Kasumi-1 (cell line): ENCODE measurements around the gene LAMB3.

Experiments
- DNase-seq, 2 experiments: peaks; one replicate each; lab custom pipeline; 2025; lab: John Stamatoyannopoulos, UW

LAMB3 gene

DNA sequence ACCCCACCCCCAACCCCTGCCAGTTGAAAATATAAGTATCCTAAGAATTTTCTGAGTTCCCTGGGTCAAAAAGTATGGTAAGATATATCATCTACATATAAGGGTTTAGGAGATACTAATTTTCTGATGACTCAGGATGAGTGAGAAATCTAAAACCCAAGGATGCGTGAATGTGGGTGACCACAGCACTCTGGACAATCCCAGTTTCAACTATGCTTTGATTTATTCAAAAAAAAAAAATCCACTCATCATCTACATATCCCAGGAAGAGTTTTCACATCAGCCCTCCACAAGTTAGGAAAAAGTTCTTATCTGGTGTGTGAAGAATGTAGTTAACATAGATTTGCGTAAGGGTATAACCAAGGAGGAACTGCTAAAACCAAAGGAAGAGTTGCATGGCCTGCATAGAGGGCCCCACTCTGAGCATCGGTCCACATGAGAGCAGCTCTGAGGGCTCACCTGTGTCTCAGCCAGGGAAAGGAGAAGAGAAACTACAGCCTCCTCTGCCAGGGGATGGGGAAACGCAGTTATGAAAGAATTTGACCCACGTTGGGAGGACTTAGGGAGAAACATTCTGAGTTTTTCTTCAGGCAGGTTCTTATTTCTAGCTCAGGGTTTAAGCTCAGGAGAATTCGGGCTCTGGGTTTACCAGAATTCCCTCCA is 18.8 kb downstream of the LAMB3 start:
- no peak for DNase-seq

DNA sequence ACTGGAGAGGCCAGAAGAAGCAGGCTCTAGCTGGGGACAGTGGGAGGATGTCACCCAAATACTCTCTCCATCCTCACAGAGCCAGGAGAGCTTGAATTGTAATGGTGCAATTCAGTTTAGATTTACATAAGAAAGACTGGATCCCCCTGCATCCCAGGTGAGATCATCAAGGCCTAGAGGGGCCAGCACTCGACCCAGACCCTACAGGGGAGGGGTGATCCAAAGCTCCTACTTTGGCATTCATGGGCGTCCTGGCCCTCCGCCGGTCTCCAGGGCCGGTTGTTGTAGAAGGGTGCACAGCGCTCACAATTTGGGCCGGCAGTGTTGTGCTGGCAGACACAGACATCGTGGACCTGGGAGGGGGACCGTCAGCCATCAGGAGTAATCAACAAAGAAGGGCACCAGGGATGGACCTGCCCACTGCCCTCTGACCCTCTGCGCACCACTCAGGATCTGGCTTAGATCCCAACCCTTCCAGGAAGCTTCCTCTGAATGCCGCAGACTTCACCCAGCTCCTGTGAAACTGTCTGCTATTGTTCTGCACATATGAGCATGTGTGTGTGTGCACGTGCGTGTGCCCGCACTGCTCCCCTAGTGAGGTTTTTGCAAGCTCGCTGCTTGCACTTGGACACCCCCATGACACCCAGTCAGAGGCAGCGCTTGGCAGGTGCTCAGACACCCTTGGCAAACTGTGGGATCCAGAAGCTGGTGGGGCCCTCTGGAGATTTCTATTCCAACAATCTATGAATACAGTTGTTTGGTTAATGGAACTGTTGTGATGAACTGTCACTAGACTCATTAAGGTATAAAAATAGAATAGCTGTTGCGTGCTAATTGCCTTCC is 21.6 kb downstream of the LAMB3 start:
- no peak for DNase-seq

DNA sequence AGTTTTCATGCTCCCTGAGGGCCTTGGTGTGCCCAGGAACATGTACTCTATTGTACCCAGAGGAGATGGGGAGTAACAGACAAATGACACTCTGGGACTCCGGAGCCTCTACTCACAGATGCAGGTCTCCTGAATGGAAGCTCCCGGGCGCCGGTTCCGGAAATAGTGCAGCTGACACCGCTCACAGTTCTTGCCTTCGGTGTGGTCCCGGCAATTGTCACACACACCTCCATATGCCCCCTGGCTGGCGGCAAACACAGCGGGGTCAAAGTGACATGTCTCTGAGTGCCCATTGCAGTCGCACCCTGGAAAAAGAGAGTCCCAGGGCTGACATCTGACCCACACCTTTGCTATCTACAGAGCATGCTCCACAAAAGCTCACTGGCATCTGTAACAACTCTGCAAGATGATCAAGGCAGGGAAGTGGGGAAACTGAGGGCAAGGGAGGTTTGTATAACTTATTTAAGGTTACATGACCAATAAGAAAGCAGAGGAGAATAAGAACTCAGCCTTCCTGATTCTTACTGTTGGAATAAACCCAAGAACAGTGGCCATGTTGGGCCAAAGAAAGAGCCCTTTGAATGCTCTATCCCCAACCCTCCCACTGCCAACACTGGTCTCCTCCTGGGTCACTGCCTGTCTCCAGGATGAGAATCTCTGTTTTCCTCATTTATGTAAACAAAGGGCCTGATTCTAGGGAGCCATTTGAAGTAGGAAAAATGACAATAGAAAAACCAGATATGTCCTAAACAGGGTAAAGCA is 22.4 kb downstream of the LAMB3 start:
- DNase-seq, result no peak

DNA sequence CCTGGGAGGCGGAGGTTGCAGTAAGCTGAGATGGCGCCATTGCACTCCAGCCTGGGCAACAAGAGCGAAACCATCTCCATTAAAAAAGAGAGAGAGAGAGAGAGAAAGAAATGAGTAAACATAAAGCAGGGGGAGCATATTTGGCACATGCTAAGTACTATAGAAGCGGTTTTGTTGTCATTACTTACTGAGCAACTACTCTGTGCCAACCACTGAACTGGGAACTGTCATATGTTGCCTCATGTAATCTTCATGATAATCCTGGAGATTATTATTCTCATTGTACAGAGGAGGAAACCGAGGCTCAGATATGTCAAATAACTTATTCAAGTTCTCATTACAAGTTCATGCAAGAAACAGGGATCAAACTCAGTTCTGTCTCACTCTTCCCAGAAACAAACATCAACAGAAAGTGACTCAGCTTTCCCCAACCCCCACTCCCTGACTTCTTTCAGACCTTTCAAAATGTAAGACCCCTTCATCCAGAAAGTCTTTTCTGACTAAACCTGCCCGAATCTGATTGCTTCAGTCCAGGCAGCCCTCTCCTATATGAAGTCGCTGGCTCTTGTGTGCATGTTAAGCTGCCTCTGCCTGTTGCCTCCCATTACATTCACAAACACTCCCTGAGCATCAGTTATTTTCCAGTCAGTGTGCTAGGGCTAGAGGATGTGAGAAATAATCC is 23.5 kb downstream of the LAMB3 start:
- DNase-seq, result no peak

DNA sequence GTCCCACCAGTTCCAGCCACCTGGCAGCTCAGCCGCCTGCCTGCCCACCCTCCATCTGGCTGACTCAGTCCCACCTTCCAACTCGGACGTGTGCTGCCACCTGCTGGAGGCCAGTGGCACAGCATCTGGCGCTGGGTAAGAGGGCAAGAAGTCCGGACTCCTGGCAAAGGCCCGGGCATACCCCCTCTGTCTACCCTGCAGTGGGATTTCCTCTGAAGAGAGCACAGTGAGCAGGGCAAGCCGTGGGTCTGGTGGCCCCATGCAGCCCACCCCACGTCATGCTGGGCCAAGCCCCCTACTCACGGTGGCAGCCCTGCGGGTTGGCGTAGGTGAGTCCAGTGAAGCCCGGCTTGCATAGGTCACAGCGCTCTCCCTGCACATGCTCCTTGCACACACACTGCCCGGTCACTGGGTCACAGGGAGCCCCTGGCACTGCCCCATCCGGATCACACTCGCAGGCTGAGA is 24.5 kb downstream of the LAMB3 start:
- peak; percentile 47 to 51 for DNase-seq

DNA sequence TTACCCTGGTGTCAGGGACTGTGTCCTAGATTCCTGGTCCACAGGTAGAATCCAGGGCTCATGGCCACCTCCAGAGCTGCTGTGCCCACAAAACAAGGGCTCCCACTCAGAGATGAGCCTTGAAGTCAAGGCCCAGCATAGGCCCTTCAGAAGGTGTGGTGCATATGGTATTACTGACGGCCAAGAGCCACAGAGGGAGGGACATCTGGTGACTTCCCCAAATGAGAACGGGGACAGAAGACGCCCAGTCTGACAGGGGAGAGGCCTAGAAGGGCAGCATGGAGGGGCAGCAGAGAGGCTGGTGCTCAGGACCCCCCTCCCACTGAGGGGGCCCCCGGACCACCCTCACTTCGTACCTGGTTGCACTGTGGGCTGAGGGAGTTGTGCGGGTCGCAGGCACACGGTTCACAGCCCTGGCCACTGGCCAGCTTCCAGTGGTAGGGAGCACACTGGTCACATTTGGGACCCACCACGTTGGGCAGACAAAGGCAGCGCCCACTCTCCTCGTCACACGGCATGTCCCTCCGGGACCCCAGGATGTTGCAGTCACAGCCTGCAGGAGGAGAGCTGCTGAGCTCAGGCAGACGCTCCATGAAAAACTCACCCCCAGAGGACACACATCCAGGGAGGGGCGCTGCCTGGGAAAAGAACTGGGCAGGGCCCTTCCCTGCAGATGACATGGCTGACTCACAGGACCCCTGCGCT is 25.0 kb downstream of the LAMB3 start:
- DNase-seq, result peak; percentile 9

DNA sequence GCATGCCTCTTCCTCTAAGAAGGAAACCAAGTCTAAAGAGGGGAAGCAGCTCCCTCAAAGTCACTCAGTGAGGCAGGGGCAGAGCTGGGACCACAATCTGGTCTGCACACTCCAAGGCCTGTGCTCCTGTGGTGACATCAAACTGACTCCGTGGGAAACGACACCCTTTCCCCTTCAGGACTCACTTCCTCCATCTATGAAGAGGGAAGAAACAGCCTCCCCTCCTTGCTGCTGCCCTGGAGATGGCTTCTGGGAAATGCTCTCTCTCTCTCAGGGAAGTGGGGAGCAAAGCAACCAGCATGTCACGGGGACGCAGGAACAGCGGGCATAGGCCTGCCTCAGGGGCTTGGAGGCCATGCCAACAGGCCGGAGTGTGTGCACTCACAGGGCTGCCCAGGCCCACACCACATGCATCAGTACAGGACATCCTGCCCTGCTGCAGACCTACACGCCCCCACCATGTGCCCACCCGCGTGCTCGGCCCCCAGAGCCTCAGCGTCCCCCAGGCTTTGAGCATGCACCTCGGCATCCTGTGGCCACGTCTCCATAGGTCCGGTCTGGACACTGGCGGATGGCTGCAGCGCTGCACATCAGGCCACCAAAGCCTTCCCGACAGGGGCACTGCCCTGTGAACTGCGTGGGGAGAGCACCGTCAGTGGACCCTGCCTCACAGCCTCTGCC is 25.7 kb downstream of the LAMB3 start:
- DNase-seq, result no peak

DNA sequence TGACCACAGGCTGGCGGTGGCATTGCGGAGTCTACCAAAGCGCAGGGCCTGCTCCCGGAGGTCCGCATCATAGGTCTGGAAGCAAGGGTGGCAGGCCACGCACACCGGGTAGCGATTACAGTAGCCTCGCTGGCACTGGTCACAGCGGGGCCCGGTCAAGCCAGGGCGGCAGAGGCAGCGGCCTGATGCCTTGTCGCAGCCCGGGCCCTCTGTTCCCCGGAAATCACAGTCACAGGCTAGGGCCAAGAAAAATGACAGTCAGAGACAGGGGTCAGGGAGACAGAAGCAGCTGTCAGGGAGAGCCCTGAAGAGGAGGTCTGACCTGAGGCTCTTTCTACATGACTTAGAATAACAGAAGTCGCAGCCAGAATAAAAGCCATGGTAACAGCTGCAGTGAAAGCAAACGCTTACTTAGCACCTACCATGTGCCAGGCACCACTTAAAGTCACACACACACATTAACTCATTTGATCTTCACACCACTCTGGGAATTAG is 26.4 kb downstream of the LAMB3 start:
- no peak for DNase-seq

DNA sequence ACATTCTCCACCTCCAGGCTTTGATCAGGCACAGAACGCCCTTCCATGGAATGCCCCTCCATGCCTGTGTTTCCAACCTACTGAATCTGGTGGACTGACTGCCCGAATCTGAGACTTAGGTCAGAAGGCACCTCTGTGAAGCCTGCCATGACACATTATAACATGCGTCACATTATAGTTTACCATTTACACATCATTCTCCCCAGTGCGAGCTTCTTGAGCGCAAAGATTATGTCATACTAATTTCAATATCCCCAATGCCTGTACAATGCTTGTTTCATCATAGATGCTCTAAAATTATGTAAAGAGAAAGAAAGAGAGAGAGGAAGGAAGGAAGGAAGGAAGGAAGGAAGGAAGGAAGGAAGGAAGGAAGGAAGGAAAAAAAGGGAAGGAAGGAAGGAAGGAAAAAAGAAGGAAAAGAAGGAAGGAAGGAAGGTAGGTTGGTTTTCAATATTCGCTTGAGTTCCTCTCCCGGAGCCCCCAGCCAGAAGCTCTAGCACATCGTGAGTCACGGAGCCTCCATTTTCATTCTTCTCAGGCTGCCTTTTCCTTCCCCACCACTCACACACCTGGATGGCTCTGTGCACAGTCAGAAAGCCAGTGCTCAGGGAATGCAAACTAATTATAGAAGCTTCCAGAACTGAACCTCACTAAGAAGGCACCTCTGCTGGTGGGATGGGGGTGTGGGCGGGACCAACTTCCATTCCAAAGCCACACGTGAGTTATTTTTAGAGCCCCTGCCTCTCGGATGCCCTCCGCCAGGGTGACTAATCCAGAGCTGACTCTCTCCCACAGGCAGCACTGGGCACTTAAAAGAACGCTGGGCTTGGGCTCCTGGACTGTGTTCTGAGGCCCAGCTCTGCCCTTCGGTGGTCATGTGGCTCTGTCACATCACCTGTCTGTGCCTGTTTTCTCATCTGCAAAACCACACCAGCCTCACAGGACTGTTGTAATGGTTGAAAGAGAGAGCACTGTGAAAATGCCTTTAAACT is 27.4 kb downstream of the LAMB3 start:
- DNase-seq, result no peak

DNA sequence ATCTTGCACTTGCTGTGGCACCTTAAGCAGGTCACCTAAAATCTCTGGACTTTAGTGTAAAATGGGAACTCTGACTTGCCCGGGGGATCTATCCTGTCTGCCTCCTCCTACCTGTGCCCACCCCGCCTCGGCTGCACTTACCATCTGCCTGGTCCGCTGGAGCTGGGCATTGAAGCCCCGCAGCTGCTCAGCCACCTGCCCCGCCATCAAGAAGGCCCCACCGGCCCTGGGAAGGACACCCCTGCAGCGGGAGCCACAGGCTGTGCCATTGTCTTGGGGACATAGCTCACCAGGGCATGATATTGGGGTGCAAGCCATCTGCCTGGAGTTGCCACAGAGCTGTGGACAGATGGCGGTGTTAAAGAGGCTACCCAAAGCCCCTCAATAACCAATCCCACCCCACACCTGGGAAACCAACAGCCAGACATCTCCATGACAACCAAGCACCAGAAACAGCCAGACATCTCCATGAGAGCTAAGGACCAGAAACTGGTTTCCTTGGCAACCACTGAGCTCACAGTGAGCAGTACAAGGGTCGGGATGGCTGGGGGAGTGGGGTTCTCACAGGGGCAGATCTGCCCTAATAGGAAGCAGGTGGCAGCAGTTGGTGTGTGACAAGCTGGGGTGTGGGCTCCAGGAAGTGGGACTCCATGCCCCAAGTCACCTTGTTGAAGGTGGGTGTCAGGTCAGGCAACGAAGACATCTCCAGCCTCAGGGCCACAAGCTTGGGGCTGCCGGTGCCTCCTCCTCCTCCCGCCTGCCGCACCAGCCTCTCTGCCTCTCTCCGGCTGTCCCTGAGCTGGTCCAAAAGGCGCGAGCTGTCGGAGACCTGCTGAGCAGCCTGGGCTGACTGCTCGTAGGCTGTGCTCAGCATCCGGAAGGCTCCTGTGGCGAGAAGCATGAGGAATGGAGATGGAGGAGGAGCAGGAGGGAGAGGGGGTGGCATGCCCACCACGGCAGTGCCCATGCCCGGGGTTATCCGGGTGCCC is 29.1 kb downstream of the LAMB3 start:
- DNase-seq, result no peak

DNA sequence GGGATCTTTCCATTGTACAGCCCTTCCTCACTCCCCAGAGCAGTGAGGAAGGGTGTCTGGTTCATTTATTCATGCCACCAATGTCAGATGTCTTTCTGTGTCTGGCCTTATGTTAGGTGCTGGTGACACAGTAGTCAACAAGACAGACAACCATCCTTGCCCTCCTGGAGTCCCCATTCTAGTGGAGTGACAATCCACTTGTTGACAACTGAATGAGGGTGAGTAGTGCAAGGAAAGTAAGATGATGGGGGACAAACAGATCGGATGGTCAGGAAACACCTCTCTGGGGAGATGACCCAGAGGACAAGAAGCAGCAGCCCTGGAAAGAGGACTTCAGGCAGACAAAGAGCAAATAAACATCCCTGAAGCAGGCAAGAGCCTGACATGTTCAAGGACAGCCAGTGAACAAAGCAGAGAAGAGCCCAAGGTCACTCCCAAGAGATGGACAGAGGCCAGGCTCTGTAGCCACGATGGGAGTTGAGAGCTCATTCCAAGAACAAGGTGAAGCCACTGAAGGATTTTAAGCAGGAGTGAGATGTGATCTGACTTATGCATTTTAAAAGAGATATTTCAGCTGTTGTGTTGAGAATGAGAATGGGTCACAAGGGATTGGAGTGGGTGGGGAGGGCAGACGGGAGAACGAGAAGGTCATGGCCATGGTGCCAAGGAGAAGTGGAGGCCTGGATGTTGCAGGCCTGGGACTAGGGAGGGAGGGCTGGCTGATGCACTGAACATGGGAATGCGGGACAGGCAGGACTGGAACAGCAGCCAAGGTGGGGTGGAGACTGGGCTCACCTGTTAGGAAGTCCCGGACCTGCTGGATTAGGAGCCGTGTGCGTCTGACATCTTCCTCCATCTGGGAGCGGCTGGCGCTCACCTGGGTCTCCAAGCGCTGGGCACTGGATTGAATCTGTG is 30.2 kb downstream of the LAMB3 start:
- no peak for DNase-seq

DNA sequence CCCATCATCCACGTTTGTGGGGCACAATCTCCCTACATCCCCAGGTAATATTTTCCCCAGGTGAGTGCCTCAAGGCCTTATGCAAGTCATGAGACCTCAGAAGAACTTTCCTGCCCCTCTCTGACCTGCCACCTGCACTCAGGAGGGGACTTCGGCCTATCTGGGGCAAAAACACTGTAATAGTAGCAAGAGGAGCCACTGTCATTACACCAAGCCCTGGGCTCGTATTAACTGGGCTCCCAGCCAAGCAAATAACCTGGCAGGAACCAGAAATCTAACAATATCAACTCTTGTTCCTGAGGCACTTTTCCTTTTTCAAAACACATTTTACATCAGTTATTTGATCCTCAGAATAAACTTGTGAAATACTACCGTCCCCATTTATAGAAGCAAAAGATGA is 30.9 kb downstream of the LAMB3 start:
- no peak for DNase-seq

DNA sequence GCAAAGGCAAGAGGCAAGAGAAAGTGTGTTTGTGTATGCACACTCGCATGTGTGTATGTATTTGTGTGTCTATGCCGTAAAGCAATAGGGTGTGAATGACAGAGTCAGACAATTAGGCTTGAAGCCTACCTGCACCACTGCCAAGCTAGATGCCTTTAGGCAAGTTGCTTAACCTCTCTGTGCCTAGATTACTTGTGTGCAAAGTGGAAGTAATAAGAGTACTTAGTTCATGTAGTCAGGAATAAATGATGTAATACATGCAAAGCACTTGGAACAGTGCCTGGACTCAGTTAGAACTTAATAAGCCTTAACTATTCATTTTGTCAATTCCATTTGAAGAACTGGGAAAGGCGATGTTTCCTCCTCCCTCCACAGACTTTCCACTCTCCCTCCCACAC is 31.7 kb downstream of the LAMB3 start:
- no peak for DNase-seq

DNA sequence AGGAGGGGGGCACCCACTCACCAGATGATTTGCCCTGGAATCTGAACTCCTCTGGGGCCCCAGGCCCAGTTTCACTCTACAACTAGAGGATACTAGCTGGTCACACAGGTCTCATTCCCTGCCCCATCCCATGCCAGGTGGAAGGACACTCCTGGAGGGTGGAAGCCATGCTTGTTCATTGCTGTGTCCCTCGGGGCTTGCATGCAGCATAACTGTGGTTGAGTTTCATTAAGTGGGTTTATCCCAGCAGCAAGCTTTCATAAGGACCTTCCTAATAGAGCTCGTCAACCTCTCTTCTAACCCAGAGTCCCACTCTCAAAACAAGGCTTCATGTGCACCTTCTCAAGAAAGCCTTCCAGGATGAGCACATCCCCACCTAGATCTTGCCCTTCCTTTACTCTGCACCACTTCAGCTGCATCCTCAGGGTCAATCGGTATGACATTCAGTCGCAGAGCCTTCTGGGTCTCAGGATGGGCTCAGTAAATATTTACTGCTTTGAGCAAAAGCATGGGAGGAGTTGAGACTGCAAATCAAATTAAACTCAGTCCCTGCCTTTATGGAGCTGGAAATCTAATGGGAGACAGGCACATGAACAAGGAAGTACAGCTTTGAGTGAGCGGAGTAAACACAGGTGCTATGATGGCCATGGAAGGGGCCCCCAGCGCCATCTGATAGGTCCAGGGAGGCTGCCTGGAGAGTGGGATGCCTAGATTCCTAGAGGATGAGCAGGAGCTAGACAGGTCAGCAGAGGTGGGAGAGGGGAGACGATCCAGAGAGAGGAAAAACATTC is 32.3 kb downstream of the LAMB3 start:
- no peak for DNase-seq

DNA sequence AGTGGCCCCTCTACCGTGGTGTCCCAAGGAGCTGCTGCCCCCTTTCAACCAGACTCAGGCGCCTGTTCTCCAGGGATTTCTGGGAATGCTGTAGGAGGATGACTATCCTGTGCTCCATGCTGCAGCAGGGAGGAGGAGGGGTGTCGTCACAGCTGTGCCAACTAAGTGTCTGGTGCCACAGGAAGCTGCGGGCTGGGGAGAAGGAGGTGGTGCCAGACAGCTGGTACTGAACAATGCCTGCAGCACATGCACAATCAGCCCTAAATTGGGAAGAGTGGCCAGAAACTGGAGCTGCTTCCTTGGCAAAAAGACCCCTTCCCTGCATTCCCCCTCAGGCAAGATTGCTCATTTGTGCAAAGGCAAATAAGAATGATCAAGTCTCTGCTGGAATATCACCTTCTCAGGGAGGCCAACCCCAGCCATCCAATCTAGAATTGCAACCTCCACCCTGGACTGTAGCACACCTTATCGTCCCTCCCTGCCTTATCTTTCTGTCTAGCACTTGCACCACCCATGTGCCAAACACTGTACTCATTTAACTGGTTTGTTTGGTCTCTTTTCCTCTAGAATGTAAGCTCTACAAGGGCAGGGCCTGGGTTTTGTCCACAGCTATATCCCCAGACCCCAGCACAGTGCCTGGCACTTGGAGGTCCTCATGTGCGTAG is 33.3 kb downstream of the LAMB3 start:
- no peak for DNase-seq

DNA sequence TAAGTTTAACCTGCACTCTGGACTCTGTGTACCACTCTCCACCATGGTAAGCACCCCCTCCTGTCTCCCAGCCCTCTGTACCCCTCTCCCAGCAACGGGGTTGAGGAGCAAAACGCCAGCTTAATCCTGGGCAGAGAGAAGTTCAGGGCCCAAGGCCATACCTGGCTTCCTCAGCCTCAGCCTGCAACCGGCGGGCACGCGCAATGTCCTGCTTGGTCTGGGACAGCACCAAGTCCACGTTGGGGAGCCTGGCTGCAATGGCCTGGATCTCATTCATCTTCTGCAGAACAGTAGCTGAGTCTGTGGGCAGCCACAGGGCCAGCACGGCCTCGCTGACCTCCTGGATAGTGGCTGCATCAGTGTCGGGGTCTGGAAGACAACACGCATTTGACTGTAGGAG is 33.9 kb downstream of the LAMB3 start:
- no peak for DNase-seq
